Esophagus squamous epithelium (tissue), 5 donors: Measurements from ENCODE around the gene POLDIP3. TPM values are rescaled to one million over a fixed set of nuclear protein-coding genes. Genes with fewer than 3 reads are reported as not detected.

Experiments
- DNase-seq: peaks from one replicate; lab custom pipeline; 2025; lab: John Stamatoyannopoulos, UW
- H3K27ac ChIP-seq, 4 donors: fragments of 200-600 bp; sonication (generic); one replicate each; pipeline ENCODE4 v1.5.1; 2016 to 2019; ENCODE audit warnings: mild to moderate bottlenecking in 1 of 4
- H3K27me3 ChIP-seq, 4 donors: fragments of 200-600 bp; sonication (generic); 1 replicate in 3 of 4; 2 replicates in 1 of 4; pipeline versions ENCODE4 v1.5.1 to v1.6.0; 2017 to 2021; ENCODE audit warnings: antibody characterized with exemption in 1 of 4
- H3K36me3 ChIP-seq, 3 donors: fragments of 200-600 bp; sonication (generic); one replicate each; pipeline ENCODE4 v1.5.1; 2016 to 2019
- H3K4me1 ChIP-seq, 3 donors: fragments of 200-600 bp; sonication (generic); one replicate each; pipeline ENCODE4 v1.5.1; 2017 to 2019
- H3K4me3 ChIP-seq, 4 donors: fragments of 200-600 bp; sonication (generic); 1 replicate in 3 of 4; 2 replicates in 1 of 4; pipeline ENCODE4 v1.5.1; 2016 to 2019; ENCODE audit warnings: mild to moderate bottlenecking in 2 of 4, moderate library complexity in 1 of 4
- H3K9me3 ChIP-seq, 3 donors: fragments of 200-600 bp; sonication (generic); one replicate each; pipeline ENCODE4 v1.5.1; 2016 to 2019
- POLR2A ChIP-seq, 4 donors: fragments of 450-650 bp; IDR thresholded peaks; one replicate each; pipeline ENCODE4 v1.6.1; 2017; ENCODE audit warnings: antibody characterized with exemption in 4 of 4, mild to moderate bottlenecking in 4 of 4, moderate library complexity in 3 of 4
- WGBS, 2 donors: methylation state at CpG; one replicate each; pipeline ENCODE4 v1.1.5; 2018; 5-methylcytosine and 5-hydroxymethylcytosine counted together
- intact Hi-C: fragments of 100-400 bp; cut with DNase I; formaldehyde crosslinking; loops from one replicate; pipeline ENCODE4 v1.15.0; 2022
- total RNA-seq, 4 donors: library from RNA; depleted of rRNA; stranded (reverse); fragments of >200 nt; gene quantifications; one replicate each; pipeline ENCODE4 v1.1.0, GENCODE V29; 2016
- TF ChIP-seq, protein P1 (sequence below), 6 experiments: fragments of 450-650 bp in 4 of 6; fragments of 200-600 bp in 2 of 6; sonication (generic) in 2 of 6; IDR thresholded peaks; one replicate each; pipeline ENCODE4 v1.5.1; 2016 to 2019; ENCODE audit warnings: antibody characterized with exemption in 6 of 6, mild to moderate bottlenecking in 4 of 6, moderate library complexity in 4 of 6
- donor health status: DM: yes; HTN: yes; CAD: no.

Gene POLDIP3
- total RNA-seq, 4 donors from 2014 or later: 23.3 to 33.0 (median 28.0) TPM

- Histone ChIP-seq H3K27ac (peak overlapping the region in 1 of 4 donors; percentile 7), H3K27me3 (no peaks in the 10 kb centered on the region), H3K4me1 (peaks cover 0 to 39% (median 6%) of the 10 kb centered on the region in 3 donors), H3K4me3 (no peak overlapping the region), H3K36me3 (peaks cover 42 to 85% (median 46%) of the 10 kb centered on the region in 3 donors), H3K9me3 (no peaks in the 10 kb centered on the region)
- intact Hi-C loops: no loop called here
- no peak for DNase-seq
- 91 to 93% methylated on average over 6 of the region's 6 CpGs for WGBS, 2 donors
- TF ChIP-seq, protein P1, sequence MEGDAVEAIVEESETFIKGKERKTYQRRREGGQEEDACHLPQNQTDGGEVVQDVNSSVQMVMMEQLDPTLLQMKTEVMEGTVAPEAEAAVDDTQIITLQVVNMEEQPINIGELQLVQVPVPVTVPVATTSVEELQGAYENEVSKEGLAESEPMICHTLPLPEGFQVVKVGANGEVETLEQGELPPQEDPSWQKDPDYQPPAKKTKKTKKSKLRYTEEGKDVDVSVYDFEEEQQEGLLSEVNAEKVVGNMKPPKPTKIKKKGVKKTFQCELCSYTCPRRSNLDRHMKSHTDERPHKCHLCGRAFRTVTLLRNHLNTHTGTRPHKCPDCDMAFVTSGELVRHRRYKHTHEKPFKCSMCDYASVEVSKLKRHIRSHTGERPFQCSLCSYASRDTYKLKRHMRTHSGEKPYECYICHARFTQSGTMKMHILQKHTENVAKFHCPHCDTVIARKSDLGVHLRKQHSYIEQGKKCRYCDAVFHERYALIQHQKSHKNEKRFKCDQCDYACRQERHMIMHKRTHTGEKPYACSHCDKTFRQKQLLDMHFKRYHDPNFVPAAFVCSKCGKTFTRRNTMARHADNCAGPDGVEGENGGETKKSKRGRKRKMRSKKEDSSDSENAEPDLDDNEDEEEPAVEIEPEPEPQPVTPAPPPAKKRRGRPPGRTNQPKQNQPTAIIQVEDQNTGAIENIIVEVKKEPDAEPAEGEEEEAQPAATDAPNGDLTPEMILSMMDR (IDR thresholded peaks at IDR 0.05): no peak
- no peak for TF ChIP-seq POLR2A (IDR thresholded peaks at IDR 0.05)
Measured at GRCh38 chr22:42601879-42602465, 12.7 kb downstream of the POLDIP3 start.

DNA sequence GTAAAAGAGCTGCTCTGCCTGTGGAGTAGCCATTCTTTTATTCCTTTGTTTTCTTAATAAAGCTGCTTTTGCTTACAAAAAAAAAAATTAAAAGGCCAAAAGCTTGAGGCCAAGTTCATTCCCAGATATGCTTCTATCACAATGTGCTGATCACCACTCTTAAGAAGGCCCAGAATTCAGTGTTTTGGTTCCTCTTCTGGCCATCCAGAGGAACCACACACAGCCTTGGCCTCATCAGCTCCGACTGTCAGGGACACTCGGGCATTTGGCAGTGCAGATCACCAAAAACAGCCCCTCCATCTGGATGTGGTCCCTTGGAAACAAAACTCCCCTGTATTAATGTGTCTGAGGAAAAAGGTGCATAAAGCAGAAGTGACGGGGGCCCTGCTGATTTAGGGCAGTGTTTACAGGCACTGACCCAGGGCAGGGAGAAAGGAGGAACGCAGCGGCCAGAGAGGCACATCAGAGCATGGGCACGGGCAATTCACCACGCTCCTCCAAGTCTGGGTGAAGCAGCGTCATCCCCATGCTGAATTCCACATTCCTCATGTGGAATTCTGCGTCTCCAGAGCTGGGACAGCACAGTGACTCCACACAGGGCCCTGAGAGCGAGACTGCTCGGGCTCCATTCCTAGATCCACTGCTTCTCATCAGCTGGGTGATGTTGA lies 17.7 kb downstream of the POLDIP3 start:
- Histone ChIP-seq H3K27ac (peak overlapping the region in 1 of 4 donors; percentile 3), H3K27me3 (no peaks in the 10 kb centered on the region), H3K4me3 (no peak overlapping the region), H3K4me1 (peaks cover 0 to 18% (median 0%) of the 10 kb centered on the region in 3 donors), H3K36me3 (peaks cover 67 to 100% (median 77%) of the 10 kb centered on the region in 3 donors), H3K9me3 (no peaks in the 10 kb centered on the region)
- no peak for DNase-seq
- TF ChIP-seq POLR2A (IDR thresholded peaks at IDR 0.05): no peak
- TF ChIP-seq, protein P1 (IDR thresholded peaks at IDR 0.05): no peak
- 80 to 93% methylated on average over 10 to 11 of the region's 11 CpGs for WGBS, 2 donors
- intact Hi-C loops: no loop called here

DNA sequence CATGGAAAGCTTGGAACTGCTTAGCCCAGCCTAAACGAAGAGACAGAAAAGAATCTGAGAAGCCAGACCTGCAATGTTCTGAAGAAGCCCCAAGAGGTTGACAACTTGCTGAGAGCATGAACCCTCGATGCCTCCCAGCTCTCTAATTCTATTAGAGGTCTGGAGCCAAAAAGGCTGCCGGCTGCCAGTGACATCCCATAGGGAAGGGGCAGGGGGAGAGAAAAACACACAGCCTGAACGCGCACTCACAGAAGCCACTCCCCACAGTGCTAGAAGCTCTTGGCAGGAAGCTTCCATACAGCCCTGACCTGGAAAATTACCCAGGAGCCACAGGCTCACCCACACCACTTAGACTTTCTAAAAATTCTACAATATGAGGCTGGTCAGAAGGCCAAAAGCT lies 18.3 kb downstream of the POLDIP3 start:
- TF ChIP-seq, protein P1 (IDR thresholded peaks at IDR 0.05): no peak
- no peak for TF ChIP-seq POLR2A (IDR thresholded peaks at IDR 0.05)
- DNase-seq: no peak
- Histone ChIP-seq H3K9me3 (no peaks in the 10 kb centered on the region), H3K4me3 (no peak overlapping the region), H3K36me3 (peaks cover 66 to 100% (median 70%) of the 10 kb centered on the region in 3 donors), H3K27me3 (no peaks in the 10 kb centered on the region), H3K27ac (no peak overlapping the region), H3K4me1 (peaks cover 0 to 16% (median 0%) of the 10 kb centered on the region in 3 donors)
- WGBS, 2 donors: 72 to 73% methylated on average over 4 to 5 of the region's 5 CpGs
- intact Hi-C loops: no loop called here

- Histone ChIP-seq H3K9me3 (no peaks in the 10 kb centered on the region), H3K27ac (no peak overlapping the region), H3K4me1 (peaks cover 0 to 16% (median 0%) of the 10 kb centered on the region in 3 donors), H3K4me3 (no peak overlapping the region), H3K27me3 (no peaks in the 10 kb centered on the region), H3K36me3 (peaks cover 64 to 100% (median 64%) of the 10 kb centered on the region in 3 donors)
- 69 to 74% methylated on average over 2 to 3 of the region's 3 CpGs for WGBS, 2 donors
- TF ChIP-seq POLR2A (IDR thresholded peaks at IDR 0.05): no peak
- TF ChIP-seq, protein P1 (IDR thresholded peaks at IDR 0.05): no peak
- intact Hi-C loops: no loop called here
- DNase-seq: no peak
Measured at GRCh38 chr22:42595434-42595833, 19.2 kb downstream of the POLDIP3 start.

DNA sequence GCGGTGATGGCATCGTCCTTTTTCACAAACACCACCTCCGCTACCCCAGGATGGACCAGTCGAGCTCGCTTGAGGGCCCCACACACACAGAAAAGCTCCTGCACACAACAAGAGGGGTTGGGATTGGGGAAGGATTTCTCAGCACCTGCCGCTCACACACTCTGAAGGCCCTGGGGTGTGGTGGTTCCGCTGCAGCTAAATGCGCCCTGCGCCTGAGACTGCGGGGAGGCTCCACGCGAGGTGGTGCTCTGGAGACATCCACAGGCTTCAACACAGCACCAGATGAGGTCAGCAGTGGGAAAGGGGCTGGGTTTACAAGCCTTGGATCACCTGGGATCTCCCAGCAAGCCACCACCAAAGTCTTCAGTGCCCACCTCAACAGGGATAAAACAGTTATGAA lies 22.7 kb downstream of the POLDIP3 start:
- H3K4me3 ChIP-seq: no peak overlapping the region
- intact Hi-C loops: no loop called here
- peaks cover 39 to 100% (median 55%) of the 10 kb centered on the region in 3 donors for H3K36me3 ChIP-seq
- peaks cover 0 to 12% (median 0%) of the 10 kb centered on the region in 3 donors for H3K4me1 ChIP-seq
- WGBS, 2 donors: 94 to 95% methylated on average over 4 to 7 of the region's 12 CpGs
- no peak for DNase-seq
- no peak overlapping the region for H3K27ac ChIP-seq
- no peak for TF ChIP-seq POLR2A (IDR thresholded peaks at IDR 0.05)
- TF ChIP-seq, protein P1 (IDR thresholded peaks at IDR 0.05): no peak
- no peaks in the 10 kb centered on the region for H3K27me3 ChIP-seq
- H3K9me3 ChIP-seq: no peaks in the 10 kb centered on the region
